OCI-LY1 (cell line): ENCODE results near the gene MESD.

Source experiments
- H2AFZ ChIP-seq: fragments of 200-600 bp; sonication (generic), shearing (Covaris generic); 2 replicates; pipeline ENCODE4 v1.6.0; 2014; ENCODE audit warnings: antibody characterized with exemption, mild to moderate bottlenecking, low read length
- H3F3A ChIP-seq: fragments of 200-600 bp; sonication (generic), shearing (Covaris generic); 2 replicates; pipeline ENCODE4 v1.6.0; 2014; ENCODE audit warnings: mild to moderate bottlenecking, antibody characterized with exemption, low read length, moderate library complexity; ENCODE audit not compliant: insufficient read depth
- H3K27ac ChIP-seq: fragments of 200-600 bp; sonication (generic); 2 replicates; pipeline ENCODE4 v1.5.1; 2014; ENCODE audit warnings: low read length, mixed run types, mild to moderate bottlenecking, low read depth; ENCODE audit not compliant: poor library complexity, severe bottlenecking
- H3K27me3 ChIP-seq: fragments of 200-600 bp; sonication (generic); 2 replicates; pipeline ENCODE4 v1.6.0; 2014; ENCODE audit warnings: antibody characterized with exemption, mild to moderate bottlenecking, low read length, moderate library complexity; ENCODE audit not compliant: insufficient read depth
- H3K36me3 ChIP-seq: fragments of 200-600 bp; sonication (generic); 2 replicates; pipeline ENCODE4 v1.6.1; 2014; ENCODE audit warnings: mild to moderate bottlenecking, antibody characterized with exemption, low read length, moderate library complexity, mixed read lengths; ENCODE audit not compliant: insufficient read depth
- H3K4me1 ChIP-seq: fragments of 200-600 bp; sonication (generic); 2 replicates; pipeline ENCODE4 v1.5.1; 2014; ENCODE audit warnings: mild to moderate bottlenecking, low read length, moderate library complexity; ENCODE audit not compliant: insufficient read depth, severe bottlenecking
- H3K4me2 ChIP-seq: fragments of 200-600 bp; sonication (generic), shearing (Covaris generic); 2 replicates; pipeline ENCODE4 v1.6.1; 2014; ENCODE audit warnings: low read length
- H3K4me3 ChIP-seq: fragments of 200-600 bp; sonication (generic); 2 replicates; pipeline ENCODE4 v1.5.1; 2014; ENCODE audit warnings: low read length, low read depth, mild to moderate bottlenecking, mixed read lengths; ENCODE audit not compliant: poor library complexity, severe bottlenecking
- H3K79me2 ChIP-seq: fragments of 200-600 bp; shearing (Covaris generic); 2 replicates; pipeline ENCODE4 v1.6.1; 2016; ENCODE audit warnings: mixed run types, low read length, mixed read lengths; ENCODE audit not compliant: insufficient read depth
- H3K9ac ChIP-seq: fragments of 200-600 bp; sonication (generic), shearing (Covaris generic); 2 replicates; pipeline ENCODE4 v1.6.1; 2014; ENCODE audit warnings: mild to moderate bottlenecking, low read length, mixed read lengths
- H3K9me2 ChIP-seq: fragments of 200-600 bp; sonication (generic), shearing (Covaris generic); 2 replicates; pipeline ENCODE4 v1.6.1; 2014; ENCODE audit warnings: low read depth, mild to moderate bottlenecking, low read length, mixed read lengths
- H3K9me3 ChIP-seq: fragments of 200-600 bp; shearing (Covaris generic); 2 replicates; pipeline ENCODE4 v1.6.1; 2014; ENCODE audit warnings: low read length, mixed read lengths
- H4K20me1 ChIP-seq: fragments of 200-600 bp; sonication (generic), shearing (Covaris generic); 2 replicates; pipeline ENCODE4 v1.6.0; 2016; ENCODE audit warnings: mild to moderate bottlenecking, low read length; ENCODE audit not compliant: insufficient read depth
- EZH2 ChIP-seq: fragments of 200-600 bp; sonication (generic), shearing (Covaris generic); IDR thresholded peaks from 2 replicates; pipeline ENCODE4 v1.8.0; 2017; ENCODE audit warnings: borderline replicate concordance, mixed run types, mild to moderate bottlenecking, antibody characterized with exemption, low read length, moderate library complexity, mixed read lengths
- TF ChIP-seq, protein P1 (sequence below): fragments of 200-600 bp; sonication (generic), shearing (Covaris generic); IDR thresholded peaks from 2 replicates; pipeline ENCODE4 v1.5.1; 2017; ENCODE audit warnings: mild to moderate bottlenecking, antibody characterized with exemption, low read length, moderate library complexity, mixed read lengths

The MESD gene

DNA sequence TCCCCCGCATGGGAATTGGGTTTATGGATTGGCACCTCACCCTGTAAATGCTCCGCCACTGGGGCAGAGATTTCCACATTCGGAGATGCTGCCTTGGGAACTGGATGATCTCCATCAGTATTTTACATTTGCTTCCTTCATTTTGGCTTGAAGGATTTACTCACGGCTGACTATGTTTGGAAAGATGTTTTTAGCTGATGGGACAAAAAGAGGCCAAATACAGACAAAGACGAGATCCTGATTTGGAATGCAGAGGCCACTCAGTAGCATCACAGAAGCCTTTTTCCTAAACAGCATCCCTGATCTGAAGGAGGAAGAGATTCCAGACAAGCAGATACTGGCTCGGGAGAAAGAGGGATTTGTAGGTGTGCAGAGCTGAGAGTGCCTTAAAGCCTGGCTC lies 76.9 kb downstream of the MESD start:
- Histone ChIP-seq H2AFZ (no peak overlapping the region), H4K20me1 (no peaks in the 10 kb centered on the region), H3K36me3 (no peaks in the 10 kb centered on the region), H3K9me2 (no peaks in the 10 kb centered on the region), H3K27ac (no peak overlapping the region), H3K4me1 (no peaks in the 10 kb centered on the region), H3K9me3 (no peaks in the 10 kb centered on the region), H3K27me3 (no peaks in the 10 kb centered on the region), H3K4me3 (no peak overlapping the region), H3K9ac (no peak overlapping the region), H3F3A (no peaks in the 10 kb centered on the region), H3K4me2 (no peak overlapping the region), H3K79me2 (no peaks in the 10 kb centered on the region)
- TF ChIP-seq, protein P1, sequence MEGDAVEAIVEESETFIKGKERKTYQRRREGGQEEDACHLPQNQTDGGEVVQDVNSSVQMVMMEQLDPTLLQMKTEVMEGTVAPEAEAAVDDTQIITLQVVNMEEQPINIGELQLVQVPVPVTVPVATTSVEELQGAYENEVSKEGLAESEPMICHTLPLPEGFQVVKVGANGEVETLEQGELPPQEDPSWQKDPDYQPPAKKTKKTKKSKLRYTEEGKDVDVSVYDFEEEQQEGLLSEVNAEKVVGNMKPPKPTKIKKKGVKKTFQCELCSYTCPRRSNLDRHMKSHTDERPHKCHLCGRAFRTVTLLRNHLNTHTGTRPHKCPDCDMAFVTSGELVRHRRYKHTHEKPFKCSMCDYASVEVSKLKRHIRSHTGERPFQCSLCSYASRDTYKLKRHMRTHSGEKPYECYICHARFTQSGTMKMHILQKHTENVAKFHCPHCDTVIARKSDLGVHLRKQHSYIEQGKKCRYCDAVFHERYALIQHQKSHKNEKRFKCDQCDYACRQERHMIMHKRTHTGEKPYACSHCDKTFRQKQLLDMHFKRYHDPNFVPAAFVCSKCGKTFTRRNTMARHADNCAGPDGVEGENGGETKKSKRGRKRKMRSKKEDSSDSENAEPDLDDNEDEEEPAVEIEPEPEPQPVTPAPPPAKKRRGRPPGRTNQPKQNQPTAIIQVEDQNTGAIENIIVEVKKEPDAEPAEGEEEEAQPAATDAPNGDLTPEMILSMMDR: no peak
- no peak for TF ChIP-seq EZH2

DNA sequence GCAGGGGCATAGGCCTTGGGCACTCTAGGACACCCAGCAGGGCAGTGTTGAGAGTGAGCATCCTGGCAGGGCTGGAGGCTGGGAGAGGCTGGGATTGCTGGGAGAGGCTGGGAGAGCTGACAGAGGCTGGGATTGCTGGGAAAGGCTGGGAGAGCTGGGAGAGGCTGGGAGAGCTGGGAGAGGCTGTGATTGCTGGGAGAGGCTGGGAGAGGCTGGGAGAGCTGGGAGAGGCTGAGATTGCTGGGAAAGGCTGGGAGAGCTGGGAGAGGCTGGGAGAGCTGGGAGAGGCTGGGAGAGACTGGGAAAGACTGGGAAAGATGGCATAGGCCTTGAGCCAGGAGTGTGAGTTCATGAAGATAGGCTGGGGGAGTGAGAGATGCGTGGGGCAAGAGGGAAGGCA lies 77.8 kb downstream of the MESD start:
- Histone ChIP-seq H3K27me3 (no peaks in the 10 kb centered on the region), H3K79me2 (no peaks in the 10 kb centered on the region), H3K4me2 (no peak overlapping the region), H2AFZ (no peak overlapping the region), H3K4me3 (no peak overlapping the region), H3K9me3 (no peaks in the 10 kb centered on the region), H3K27ac (no peak overlapping the region), H4K20me1 (no peaks in the 10 kb centered on the region), H3K9ac (no peak overlapping the region), H3K4me1 (no peaks in the 10 kb centered on the region), H3K36me3 (no peaks in the 10 kb centered on the region), H3F3A (no peaks in the 10 kb centered on the region), H3K9me2 (no peaks in the 10 kb centered on the region)
- TF ChIP-seq, protein P1: no peak
- TF ChIP-seq EZH2: no peak

DNA sequence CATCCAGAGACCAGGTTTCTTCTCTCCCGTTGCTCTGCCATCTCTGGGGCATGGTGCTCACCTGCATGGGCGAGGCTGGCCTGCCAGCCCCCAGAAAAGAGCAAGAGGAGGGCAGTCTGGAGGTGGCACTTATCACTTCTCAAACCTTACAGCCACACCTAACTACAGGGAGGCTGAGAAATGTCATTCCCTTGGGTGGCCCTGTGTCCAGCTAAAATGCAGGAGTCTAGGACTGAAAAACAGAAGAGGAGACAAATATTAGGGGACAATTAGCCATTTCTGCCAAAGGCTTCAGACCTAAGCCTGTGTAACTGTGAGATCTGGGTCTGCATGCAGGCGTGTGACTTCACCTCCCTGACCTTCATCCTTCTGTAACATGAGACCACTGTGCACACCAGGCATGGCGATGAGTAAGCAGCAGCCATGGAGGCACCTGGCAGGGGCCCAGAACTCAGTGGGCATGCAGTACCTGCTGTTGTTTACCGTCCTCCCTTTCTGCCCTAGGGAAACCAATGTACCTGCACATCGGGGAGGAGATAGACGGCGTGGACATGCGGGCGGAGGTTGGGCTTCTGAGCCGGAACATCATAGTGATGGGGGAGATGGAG lies 83.4 kb downstream of the MESD start:
- H3K27ac ChIP-seq: no peak overlapping the region
- no peak overlapping the region for H3K9ac ChIP-seq

More for the DNA sequence above, 83.4 kb downstream of the MESD start:
- no peak overlapping the region for H2AFZ ChIP-seq
- TF ChIP-seq EZH2: no peak
- TF ChIP-seq, protein P1: no peak
- no peaks in the 10 kb centered on the region; the same call in 1 of the 2 replicates for H3K27me3 ChIP-seq
- no peaks in the 10 kb centered on the region for H4K20me1 ChIP-seq
- H3K9me2 ChIP-seq: no peaks in the 10 kb centered on the region
- H3K4me3 ChIP-seq: no peak overlapping the region
- no peaks in the 10 kb centered on the region for H3K9me3 ChIP-seq
- no peak overlapping the region for H3K4me2 ChIP-seq
- H3K36me3 ChIP-seq: no peaks in the 10 kb centered on the region
- no peaks in the 10 kb centered on the region for H3K4me1 ChIP-seq
- no peaks in the 10 kb centered on the region for H3K79me2 ChIP-seq
- H3F3A ChIP-seq: no peaks in the 10 kb centered on the region
